GM20000 (cell line): ENCODE results near the gene EMX2.

Source experiments
- DNase-seq: peaks from one replicate; pipeline ENCODE4 v3.0.0; 2012; ENCODE audit warnings: low spot score
- TF ChIP-seq, protein P1 (sequence below): IDR thresholded peaks from 2 replicates; pipeline ENCODE4 v1.5.1; 2012; ENCODE audit warnings: mild to moderate bottlenecking, control low read depth; ENCODE audit errors: extremely low read depth, missing control alignments

Gene EMX2

GRCh38 chr10:117516681-117517080, 25.9 kb upstream of the EMX2 start:
- TF ChIP-seq, protein P1, sequence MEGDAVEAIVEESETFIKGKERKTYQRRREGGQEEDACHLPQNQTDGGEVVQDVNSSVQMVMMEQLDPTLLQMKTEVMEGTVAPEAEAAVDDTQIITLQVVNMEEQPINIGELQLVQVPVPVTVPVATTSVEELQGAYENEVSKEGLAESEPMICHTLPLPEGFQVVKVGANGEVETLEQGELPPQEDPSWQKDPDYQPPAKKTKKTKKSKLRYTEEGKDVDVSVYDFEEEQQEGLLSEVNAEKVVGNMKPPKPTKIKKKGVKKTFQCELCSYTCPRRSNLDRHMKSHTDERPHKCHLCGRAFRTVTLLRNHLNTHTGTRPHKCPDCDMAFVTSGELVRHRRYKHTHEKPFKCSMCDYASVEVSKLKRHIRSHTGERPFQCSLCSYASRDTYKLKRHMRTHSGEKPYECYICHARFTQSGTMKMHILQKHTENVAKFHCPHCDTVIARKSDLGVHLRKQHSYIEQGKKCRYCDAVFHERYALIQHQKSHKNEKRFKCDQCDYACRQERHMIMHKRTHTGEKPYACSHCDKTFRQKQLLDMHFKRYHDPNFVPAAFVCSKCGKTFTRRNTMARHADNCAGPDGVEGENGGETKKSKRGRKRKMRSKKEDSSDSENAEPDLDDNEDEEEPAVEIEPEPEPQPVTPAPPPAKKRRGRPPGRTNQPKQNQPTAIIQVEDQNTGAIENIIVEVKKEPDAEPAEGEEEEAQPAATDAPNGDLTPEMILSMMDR, result no peak

DNA sequence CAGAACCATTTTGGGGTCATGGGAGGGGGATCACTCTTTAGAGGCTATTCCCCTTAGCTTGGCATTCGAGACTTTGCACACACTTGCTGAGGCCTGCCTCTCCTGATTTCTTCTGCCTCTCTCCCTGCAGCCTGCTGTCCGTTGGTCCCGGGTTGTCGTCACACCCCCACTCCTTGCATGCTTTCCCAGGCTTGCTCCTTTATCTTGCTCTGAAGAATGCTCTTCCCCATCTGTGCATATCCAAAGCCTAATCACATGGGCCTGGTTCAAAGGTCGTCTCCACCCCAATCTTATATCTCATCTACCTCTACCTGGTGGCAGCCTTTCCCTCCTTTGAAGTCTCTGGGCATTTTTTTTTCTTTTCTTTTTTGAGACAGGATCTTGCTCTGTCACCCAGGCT, 24.3 kb upstream of the EMX2 start:
- no peak for DNase-seq
- TF ChIP-seq, protein P1, result no peak

More at GRCh38 chr10:117516681-117517080, 25.9 kb upstream of the EMX2 start:
- no peak for DNase-seq

DNA sequence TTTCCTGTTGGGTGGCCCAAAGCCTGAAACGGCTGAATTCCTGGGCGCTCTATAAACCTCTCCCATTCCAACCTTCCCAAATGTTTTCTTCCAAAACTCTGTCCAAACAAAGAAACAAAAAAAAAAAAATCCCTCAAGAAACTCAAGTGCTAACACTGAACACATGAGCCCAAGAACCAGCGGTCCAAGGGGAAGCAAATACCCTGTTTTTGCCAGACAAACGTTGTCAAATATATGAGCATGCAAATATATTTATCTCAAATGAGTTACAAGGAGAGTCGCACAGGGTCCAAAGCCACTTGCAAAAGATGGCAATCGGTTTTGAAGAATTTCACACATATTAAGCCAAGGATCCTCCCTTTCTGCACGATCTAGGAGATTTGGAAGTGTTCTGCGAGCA, 23.3 kb upstream of the EMX2 start:
- TF ChIP-seq, protein P1, result no peak
- no peak for DNase-seq

DNA sequence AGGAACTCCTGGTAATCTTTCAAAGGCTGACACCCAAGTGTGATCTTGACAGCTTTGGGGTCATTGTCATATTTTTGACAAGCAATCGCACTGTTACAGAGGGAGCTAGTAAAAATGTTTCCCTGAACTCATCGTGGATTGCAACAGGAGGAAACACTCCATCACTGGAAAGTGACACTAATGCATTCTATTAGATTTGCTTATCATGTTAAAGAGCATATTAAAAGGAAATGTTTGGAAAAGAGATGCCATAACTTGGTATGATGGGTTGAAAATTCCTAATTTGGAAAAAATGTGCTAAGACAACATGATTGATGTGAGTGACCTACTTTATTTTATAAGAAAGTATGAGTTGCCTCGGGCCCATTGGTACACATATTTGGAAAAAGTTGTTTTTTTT, 22.7 kb upstream of the EMX2 start:
- no peak for DNase-seq
- TF ChIP-seq, protein P1, result no peak

GRCh38 chr10:117530791-117531190, 11.8 kb upstream of the EMX2 start:
- TF ChIP-seq, protein P1, result no peak
- DNase-seq, result no peak

DNA sequence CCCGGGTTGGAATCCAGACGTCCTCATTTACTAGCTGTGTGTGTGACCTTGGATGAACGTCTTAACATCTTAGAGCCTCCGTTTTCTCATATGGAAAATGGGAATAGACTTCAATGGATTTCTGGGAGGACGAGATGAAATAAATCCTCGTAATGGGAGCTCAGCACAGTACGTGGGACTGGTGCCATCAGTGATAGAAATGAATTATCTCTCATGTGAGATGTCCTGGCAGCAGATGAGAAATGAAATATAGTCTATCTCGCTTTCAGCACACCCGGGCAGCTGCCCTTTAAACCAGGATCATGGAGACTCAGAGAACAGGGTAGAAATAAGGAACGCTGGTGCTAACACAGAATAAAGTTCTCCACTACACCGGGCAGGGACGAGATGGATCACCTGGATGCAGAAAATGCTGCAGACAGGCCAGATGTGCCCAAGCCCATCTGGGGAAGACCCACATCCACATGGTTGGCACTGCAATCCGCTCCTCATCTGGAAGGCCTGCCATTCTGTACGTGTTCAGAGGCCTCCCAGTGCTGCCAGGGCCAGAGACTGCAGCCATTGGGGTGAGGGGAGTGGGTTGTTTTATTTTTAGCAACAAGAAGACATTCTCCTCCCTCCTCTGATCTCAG, 11.1 kb upstream of the EMX2 start:
- TF ChIP-seq, protein P1, result no peak
- no peak for DNase-seq

- TF ChIP-seq, protein P1, result no peak
- DNase-seq, result no peak
These were observed 10.6 kb upstream of the EMX2 start for GRCh38 chr10:117532003-117532385.
